Endometrial microvascular endothelial cells (primary cell): Measurements from ENCODE around the gene AQP2. TPM values are rescaled to one million over a fixed set of nuclear protein-coding genes. Genes with fewer than 3 reads are reported as not detected.
"Not testable (repeated sequence)": the region's sequence is repeated elsewhere in the genome, so short reads cannot be mapped to it uniquely, and the experiment has no call there.

Experiments
- in situ Hi-C: cut with HindIII; loops from 2 replicates; pipeline ENCODE4 v1.10.0; 2017; ENCODE audit warnings: low sequenced_read_pairs, low pct_unique_long_range_greater_than_20kb; ENCODE audit errors: inconsistent ontology term
- total RNA-seq: library from RNA; depleted of rRNA; stranded (reverse); fragments of >200 nt; gene quantifications from one replicate; pipeline ENCODE4 v1.2.3, GENCODE V29; 2015; ENCODE audit errors: inconsistent ontology term

The AQP2 gene
- total RNA-seq, 1 donor from 2014 or later, result not detected

DNA sequence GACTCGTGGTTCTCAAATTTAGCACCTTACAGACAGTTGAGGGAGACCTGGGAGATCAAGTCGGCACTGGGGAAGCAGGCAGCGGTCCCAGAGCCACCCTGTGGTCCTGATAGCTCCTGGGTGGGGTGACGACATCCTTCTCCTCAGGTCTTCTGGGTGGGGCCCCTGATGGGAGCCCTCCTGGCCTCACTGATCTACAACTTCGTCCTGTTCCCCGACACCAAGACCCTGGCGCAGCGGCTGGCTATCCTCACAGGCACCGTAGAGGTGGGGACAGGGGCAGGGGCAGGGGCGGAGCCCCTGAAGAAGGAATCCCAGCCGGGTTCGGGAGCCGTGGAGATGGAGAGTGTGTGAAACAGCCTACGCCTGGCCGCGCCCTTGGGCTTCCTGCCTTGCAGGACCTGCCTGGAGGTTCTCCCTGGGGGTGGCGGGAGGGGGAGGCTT, 24.8 kb downstream of the AQP2 start:
- in situ Hi-C loops, result no loop called here

GRCh38 chr12:49976557-49976956, 26.0 kb downstream of the AQP2 start:
- in situ Hi-C loops, result no loop called here

- in situ Hi-C loops, result no loop called here
Measured at GRCh38 chr12:49978125-49978524, 27.6 kb downstream of the AQP2 start.

- in situ Hi-C loops, result no loop called here
Measured at GRCh38 chr12:49979016-49979586, 28.6 kb downstream of the AQP2 start.

GRCh38 chr12:49979791-49980190, 29.3 kb downstream of the AQP2 start:
- in situ Hi-C loops, result no loop called here

- in situ Hi-C loops, result no loop called here
Measured at GRCh38 chr12:49980501-49981349, 30.2 kb downstream of the AQP2 start.

GRCh38 chr12:49982246-49983087, 31.9 kb downstream of the AQP2 start:
- in situ Hi-C loops, result no loop called here

- in situ Hi-C loops, result no loop called here
Measured at GRCh38 chr12:49983892-49984291, 33.4 kb downstream of the AQP2 start.

DNA sequence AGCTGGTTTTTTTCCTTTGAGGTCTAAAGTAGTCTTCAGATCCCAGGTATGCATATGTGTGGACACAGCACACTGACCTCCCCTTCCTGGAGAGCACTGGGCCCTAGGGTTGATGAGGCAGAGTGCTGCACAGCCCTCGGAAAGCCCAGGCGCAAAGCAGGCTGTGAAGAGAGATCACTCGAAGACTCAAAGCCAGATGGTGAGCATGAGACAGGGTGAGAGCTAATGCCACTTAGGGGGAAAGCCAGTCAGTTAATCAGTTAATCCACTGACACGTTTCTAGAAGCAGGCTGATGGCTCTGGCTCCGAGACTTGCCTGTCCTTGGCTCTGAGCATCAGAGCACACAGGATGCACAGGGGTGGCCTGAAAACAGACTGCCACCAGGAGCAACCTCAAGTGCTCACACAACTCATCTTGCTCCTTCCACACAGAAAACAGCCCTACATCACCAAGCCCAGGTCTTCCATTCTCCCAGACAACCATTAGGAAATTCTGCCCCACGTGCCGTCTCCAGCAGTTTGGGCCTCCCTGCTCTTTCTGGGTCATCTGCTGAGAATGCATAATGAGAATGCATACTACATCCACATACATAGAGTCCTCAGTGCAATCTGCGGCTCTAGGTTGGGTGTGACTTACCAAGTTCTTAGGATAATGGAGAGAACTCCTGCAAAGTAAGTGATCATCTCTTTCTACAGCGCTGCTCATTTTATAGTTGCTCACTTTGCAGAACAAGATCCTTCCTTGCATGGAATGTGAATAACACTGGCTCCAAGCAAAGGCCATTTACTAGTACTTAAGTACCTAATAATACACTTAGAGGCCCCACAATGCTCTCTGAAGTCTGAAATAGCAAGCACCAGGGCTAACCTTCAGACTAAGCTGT, 34.2 kb downstream of the AQP2 start:
- in situ Hi-C loops, result no loop called here

DNA sequence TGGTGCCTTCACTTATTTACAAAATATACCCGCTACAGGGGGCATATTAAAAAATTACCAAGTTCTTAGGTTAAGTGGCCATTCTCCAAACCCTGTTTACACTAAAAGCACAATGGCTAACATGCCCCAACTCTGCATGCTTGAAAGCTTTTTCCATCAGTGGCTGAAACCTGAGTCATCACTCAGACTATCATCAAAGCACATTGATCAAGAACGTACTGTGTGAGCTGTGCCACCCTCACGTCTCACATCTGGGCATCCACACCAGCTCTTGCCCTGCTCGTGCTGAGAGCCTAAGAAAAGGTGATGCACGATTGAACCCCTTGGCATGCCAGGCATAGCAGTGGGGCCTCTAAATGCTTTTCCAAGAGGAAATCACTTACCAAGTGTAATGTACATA, 35.4 kb downstream of the AQP2 start:
- in situ Hi-C loops, result no loop called here

DNA sequence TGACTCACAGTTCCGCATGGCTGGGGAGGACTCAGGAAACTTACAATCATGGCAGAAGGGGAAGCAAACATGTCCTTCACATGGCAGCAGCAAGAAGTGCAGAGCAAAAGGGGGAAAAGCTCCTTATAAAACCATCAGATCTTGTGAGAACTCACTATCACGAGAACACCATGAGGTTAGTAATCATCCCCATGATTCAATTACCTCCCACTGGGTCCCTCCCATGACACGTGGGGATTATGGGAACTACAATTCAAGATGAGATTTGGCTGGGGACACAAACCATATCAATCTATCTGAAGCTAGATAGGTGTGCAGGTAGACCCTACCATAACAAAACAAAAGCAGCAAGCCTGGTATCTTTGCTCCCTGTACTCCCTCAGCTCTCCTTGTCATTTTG, 35.9 kb downstream of the AQP2 start:
- in situ Hi-C loops, result not testable (repeated sequence)

GRCh38 chr12:49987625-49988303, 37.2 kb downstream of the AQP2 start:
- in situ Hi-C loops, result no loop called here

DNA sequence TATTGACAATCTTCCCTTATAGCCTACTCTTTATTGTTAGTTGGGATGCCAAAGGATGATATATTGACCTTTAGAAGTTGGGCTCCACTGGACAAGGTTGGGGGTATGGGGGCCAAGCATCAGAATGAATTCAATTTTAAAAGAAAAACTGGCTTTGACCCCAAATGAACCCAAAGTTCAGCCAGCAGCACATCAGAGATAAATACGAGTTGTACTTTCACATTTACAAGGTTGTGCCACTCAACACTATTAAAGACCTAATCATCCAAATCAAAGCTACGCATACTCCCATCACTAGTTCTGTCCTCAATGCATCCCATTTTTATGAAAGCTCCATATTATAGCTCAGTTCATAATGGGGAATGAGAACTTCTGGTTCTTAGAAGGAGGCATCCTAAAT, 38.9 kb downstream of the AQP2 start:
- in situ Hi-C loops, result not testable (repeated sequence)

GRCh38 chr12:49990273-49990672, 39.7 kb downstream of the AQP2 start:
- in situ Hi-C loops, result no loop called here

DNA sequence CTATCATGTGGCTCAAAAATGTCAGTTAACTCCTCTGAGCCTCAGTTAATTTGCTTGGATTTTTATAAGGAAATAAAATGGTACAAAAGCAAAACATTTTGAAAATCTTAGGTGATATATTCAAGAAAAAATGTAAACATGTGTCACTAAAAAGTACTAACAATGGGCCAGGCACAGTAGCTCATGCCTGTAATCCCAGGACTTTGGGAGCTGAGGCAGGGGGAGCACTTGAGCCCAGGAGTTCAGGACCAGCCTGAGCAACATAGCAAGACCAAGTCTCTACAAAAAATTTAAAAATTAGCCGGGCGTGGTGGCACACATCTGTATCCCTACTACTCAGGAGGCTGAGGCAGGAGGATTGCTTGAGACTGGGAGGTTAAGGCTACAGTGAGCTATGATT, 47.9 kb downstream of the AQP2 start:
- in situ Hi-C loops, result no loop called here

GRCh38 chr12:50003595-50003994, 53.1 kb downstream of the AQP2 start:
- in situ Hi-C loops, result no loop called here

DNA sequence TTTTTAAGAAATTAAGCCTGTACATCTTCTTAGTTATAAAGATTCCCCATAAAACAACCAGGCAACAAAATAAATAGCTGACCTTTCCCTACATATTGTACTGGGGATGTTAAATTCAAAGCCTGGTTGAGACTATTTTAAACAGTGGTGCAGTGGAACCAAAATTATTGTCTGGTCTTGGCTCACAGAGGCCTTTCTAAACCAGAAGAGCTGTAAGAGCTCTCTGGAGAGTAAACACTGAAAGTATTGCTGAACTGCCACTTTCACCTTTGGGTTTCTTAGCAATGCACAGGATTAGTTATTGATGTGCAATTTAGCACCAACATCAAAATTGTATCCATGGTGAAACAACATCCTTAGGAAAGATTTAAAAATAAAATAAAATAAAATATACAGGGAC, 54.2 kb downstream of the AQP2 start:
- in situ Hi-C loops, result no loop called here

DNA sequence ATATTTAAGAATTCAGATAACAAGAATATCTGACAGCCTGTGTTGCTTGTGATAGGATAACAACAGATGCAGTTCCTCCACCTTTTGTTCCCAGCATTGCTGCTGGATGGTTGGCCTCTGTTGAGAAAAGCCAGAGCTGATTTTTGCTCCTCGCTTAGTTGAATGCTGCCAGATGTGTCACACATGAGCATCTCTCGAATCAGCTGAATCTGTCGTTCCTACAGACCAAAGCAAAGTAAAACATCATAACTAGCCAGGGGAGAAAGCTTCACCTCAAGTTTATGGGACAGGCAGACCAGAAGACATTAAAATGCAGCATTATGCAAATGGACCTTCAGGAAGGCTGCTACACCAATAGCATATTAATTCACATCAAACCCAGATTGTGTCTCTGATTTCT, 54.6 kb downstream of the AQP2 start:
- in situ Hi-C loops, result no loop called here
